GM19328 (cell line): ENCODE measurements around the gene KCNIP4.

Experiments used
- ATAC-seq: cut with Tn5 transposase; IDR thresholded peaks from one replicate; pipeline ENCODE4 v1.9.1; 2021; ENCODE audit warnings: mild to moderate bottlenecking, moderate library complexity; ENCODE audit not compliant: unreplicated experiment

The KCNIP4 gene

DNA sequence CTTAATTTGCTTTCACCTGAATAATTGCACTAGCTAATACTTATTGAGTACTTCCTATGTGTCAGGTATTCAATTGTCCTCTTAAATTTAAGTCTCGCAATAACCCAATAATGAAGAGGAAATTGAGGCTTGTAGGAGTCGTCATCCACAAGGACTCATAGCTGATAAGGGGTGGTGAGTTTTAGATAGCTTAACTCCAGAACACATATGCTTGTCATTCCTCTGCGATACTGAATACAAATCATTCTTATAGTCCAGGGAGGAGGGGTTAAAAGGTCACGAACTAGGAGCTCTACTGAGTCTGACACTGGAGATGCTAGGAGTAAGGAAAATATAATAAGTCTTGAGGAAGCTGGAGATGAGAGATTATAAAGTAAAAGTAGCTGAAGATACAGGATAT lies 1249.8 kb downstream of the KCNIP4 start:
- no peak for ATAC-seq

DNA sequence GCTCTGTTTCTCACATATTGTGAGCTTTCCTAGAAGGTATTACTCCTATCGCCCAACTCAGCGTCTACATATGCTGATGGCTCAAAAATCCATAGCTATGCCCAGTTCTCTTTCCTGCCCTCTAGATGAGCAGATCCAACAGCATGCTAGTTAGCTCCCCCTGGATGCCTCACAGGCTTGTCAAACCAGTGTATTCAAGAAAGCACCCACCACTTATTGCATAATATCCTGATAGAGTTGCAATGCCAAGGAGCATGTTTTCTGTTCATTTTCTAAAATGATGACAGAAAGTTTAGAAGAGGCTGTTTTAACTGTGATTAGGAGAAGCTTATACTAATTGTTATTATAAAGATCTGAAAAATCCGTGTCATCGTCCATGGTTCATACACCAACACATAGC lies 1250.2 kb downstream of the KCNIP4 start:
- no peak for ATAC-seq

DNA sequence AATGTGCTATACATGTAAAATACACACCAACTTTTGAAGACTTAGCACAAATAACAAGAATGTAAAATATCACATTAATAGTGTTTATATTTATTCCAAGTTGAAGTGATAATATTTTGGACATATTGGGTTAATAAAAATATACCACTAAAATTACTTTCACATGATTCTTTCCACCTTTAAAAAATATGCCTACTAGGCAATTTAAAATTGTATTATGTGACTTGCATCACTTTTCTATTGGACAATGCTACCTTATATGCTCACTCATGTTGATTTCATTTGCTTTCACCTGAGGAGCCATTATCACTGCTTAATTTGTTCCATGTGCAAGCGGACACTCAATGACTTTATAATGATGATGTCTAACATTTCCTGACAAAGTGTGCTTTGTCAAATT lies 1251.8 kb downstream of the KCNIP4 start:
- no peak for ATAC-seq

DNA sequence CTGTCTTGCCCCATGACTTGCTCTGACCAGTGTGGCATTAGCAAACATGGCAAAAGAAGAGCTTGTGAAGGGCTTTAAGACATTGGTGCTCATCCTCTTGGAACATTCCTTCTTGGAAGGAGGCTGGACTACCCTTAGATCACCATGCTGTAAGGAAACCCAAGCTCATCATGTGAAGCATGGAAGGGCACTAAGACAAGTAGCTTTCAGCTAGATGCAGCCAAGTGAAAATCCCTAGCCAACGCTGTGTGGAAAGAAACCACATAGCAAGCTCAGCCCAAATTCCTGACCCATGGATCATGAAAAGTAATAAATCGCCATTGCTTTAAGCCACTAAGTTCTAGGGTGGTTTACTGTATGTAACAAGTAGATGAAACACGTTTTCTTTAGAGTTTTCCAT lies 1260.7 kb downstream of the KCNIP4 start:
- no peak for ATAC-seq

DNA sequence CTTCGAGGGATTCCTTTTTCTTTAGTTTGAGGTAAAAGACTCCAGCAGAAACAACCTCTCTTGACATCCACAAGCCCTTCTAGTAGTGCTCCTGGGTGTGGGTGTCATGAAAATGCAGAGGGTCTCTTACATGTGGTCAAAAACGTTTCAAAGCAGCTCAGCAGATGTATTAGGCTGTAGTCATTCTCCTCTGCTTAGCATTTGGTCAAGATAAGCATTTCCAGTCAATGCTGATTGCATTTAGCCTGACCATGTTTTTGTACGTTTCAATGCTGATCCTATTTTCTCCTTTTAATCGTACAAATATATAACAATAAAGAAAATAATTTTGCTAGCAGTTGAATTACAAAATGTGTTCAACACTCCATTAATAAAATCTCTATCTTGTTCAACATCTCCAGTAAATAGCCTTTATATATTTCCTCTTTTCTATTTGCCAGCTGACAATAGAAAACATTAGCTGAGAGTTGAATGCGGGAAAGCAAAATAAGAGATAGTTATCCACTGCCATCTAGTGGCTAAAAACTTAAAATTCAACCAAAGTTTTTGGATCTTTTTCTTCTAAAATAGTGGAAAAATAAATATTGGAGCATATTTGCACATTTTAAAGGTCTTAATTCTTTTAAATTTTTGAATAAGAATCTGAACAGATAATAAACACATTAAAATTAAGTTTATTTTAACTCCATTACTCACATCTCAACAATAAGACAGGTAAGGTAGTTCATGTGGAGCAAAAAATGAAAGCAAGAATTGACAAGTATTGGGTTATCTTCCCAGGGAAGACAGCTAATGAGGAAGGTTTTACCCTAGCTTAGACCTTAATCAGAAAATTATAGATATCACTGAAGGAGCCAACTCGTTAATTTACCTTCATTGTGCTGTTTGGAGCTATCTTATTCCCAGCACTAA lies 1263.5 kb downstream of the KCNIP4 start:
- no peak for ATAC-seq

DNA sequence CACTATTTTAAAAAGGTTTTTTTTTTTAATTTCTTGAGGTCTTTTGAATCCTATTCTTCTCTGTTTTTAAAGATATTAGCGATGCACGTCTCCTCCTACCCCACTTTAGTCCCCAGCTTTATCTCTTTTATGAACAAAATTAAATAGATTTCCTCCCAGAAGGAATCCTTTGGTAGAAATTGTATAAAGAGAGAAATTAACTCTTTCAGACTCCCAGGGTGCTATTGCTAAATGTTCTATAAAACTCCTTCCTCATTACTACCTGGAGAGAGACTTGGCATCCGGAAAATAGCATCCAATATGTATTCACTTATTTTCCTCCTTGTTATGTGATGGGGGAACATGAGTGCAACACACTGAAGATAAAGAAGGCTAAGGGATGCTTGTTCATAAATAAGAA lies 1264.8 kb downstream of the KCNIP4 start:
- no peak for ATAC-seq

DNA sequence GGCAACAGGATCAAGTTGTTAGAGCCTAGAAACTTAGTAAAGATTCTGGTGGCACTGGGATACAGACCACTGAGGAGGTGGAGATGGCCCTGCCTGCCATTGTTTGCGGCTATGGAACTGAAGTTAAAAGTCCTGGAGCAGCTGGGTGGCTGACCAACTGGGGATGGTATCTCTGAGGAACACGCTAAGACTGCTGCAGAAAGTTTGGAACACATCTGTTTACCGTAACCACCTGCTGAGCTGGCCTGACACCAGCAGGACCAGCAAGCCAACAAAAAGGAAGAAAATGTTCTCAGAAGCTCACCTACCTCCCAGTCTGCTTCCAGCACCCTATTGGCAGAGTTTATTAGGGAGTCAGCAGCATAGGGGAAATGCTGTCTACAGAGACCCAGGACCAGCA lies 1265.7 kb downstream of the KCNIP4 start:
- ATAC-seq: no peak

DNA sequence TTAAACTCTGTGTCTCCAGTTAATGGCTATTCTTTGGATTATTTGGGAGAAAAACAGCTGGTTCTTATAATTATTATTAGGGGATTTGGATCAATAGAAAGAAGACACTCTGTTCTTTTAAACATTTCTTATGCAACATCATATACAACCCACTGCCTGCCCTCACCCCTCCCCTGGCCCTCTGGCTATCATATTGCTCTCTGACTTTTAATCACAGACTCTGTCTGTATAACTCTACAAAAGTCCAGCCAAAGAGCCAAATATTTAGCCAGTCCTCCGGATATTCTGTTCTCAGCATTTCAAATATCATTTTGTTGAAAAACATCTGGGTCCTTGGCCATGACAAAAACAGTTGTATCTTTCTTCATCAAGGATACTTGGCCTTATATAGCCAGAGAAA lies 1267.3 kb downstream of the KCNIP4 start:
- ATAC-seq: no peak

DNA sequence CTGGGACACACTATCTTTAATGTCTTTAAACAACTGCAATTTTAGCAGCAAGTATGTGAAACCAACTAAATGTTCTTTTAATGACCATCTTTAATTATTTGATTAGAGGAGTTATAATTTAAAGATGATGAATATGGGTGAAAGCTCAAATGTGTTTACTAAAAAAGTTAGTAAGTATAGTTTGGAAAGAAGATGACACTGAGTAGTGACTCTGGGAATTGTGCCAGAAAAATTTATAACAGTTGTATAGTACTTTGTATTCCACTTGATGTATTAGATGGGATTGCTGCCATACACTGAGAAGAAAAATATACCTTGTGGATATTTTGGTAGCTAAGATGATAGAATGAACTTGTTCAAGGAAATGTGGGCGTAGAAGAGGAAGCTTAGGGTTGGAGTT lies 1267.8 kb downstream of the KCNIP4 start:
- no peak for ATAC-seq

DNA sequence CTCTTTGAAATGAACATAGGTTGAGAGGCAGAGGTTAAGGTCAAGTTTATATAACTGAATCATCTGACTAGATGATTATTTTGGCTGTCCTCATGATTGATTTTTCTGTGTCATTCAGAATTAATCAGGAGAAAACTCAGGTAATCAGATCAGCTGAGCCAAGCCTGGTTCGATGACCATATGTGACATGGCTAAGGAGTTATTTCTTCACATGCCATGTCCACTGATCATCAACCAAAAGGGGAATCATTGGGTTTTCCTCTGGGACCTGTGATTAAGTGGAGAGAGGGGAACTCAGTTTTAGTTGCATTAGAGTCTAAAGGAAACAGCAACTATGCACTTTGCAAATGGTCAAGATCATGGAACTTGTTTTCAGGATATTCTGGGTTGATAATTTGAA lies 1268.6 kb downstream of the KCNIP4 start:
- ATAC-seq: no peak
